G401.6 (cell line): ENCODE data around the gene HLA-A.
"Not testable (repeated sequence)": the region's sequence is repeated elsewhere in the genome, so short reads cannot be mapped to it uniquely, and the experiment has no call there.

Source experiments
- FAIRE-seq: peaks from 2 replicates; lab custom pipeline; 2012; peaks lifted over from hg19 to GRCh38; lab: Jason Lieb, UNC

Gene HLA-A

GRCh38 chr6:29963697-29964096, 21.4 kb downstream of the HLA-A start:
- FAIRE-seq, result not testable (repeated sequence)

DNA sequence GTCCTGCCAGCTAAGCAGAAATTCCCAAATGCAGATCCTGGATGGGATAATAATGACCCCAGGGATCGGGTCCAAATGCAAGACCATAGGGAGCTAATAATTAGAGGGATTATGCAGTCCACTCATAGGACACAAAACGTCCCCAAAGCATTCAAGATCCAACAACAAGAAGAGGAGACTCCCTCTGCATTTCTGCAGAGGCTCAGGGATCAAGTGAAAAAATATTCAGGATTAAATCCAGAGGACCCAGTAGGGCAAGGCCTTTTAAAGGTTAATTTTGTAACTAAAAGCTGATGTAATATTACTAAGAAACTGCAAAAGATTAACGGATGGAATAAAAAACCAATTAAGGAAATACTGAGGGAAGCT, 22.2 kb downstream of the HLA-A start:
- no peak for FAIRE-seq

DNA sequence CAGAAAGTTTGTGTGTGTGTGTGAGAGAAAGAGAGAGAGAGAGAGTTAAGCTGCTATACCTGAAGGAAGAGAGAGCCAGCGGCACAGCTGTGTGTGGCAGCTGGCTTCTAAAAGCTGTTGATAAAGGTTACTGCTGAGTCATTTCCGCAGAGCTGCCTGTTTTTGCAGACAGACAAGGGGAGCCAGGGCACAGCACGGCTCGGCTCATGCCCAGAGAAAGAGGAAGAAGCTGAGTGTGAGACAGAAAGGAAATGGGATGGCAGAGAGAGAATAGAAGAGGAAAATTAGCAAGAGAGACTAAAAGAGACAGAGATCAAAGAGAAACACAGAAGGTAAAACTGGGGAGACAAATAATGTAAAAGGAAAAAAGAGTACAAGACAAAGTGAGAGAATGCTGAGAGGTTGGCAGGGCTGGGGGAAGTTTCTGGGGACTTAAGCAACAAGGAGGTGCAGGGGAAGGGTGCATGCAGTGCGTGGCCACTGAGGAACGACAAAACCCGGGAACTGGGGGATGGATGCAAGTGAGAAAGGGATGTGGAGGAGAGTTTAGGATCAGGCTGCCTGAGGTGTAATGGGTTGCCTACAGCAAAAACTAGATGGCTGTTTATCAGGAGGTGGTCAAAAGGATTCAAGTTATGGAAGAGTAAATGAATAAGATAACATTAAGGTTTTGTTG, 22.7 kb downstream of the HLA-A start:
- FAIRE-seq, result no peak

DNA sequence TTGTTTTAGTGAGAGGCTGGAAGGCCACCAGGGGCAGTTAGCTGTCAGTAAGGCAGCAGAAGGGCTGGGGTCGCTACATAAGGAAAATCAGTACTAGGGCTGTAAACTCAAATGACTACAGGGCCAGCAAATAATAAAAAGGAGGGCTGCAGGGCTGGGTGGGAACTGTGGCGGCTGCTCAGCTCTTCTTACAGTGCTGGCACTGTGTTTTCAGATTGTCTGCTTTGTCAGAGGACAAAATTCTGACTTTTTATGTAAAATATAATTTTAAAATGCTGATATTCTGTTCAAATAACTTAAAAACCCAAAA, 23.2 kb downstream of the HLA-A start:
- FAIRE-seq, result no peak

- no peak for FAIRE-seq
Observed at GRCh38 chr6:29965873-29966601, 23.7 kb downstream of the HLA-A start.

GRCh38 chr6:29967379-29968010, 25.2 kb downstream of the HLA-A start:
- no peak for FAIRE-seq

GRCh38 chr6:29968130-29968529, 25.8 kb downstream of the HLA-A start:
- no peak for FAIRE-seq

DNA sequence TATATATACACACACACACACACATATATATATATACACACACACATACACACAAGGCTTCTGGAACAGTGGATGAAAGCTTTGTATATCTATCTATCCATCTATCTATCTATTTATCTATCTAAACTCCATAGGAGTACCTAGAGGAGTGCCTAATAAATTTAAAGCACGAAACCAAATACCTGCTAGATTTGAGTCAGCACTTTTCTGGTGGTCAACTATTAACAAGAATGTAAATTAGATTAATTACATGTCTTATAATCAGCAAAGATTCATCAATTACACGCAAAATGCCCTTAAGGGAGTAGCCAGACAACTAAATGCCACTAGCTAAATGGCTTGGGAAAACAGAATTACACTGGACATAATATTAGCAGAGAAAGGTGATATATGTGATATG, 26.6 kb downstream of the HLA-A start:
- FAIRE-seq, result no peak

- no peak for FAIRE-seq
Observed at GRCh38 chr6:29970711-29971110, 28.4 kb downstream of the HLA-A start.

DNA sequence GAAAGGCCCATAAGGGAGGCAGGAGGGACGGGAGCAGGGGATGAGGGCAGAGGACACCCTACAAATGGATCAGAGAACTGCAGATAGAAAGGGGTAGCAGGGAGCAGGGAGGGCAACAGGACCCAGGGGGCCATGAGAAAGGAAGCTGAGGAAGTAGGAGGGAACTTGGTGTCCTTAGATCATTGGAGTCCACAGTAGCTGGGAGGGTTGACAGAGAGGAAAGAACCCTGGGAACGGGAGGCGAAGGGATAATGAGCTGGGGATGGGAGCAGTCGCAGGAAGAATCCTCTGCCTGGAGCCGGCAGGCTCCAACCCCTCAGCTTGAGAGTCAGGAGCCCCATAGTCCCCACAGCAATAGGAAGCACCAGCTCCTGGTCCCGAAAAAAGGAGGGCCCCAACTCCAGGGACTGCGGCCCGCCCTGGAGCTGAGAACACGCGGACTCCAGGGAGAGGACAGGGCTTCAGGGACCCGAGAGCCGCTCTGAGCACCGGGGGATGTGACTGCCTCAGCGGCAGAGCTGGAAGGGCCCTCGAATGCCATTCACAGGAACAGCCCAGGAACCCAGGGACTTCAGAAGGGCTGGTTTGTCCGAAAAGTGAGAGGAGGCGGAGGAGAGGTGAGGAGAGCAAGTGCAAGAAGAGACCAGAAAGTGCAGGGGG, 32.7 kb downstream of the HLA-A start:
- FAIRE-seq, result no peak

DNA sequence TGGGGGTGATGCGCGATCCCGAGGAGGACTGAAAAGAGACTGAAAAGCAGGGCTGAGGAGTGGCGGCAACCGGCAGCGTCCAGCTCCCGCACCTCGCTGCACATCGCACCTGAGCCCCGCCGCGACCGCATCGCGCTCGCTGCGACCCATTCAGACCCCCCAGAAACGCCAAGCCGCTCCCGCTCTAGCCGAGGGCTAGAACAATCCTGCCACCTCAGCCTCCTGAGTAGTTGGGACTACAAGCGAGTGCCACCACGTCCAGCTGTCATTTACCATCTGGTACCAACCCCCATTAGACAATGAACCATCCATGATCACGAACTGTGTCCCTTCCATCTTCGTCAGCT, 33.2 kb downstream of the HLA-A start:
- no peak for FAIRE-seq

GRCh38 chr6:29976253-29976587, 33.9 kb downstream of the HLA-A start:
- no peak for FAIRE-seq

DNA sequence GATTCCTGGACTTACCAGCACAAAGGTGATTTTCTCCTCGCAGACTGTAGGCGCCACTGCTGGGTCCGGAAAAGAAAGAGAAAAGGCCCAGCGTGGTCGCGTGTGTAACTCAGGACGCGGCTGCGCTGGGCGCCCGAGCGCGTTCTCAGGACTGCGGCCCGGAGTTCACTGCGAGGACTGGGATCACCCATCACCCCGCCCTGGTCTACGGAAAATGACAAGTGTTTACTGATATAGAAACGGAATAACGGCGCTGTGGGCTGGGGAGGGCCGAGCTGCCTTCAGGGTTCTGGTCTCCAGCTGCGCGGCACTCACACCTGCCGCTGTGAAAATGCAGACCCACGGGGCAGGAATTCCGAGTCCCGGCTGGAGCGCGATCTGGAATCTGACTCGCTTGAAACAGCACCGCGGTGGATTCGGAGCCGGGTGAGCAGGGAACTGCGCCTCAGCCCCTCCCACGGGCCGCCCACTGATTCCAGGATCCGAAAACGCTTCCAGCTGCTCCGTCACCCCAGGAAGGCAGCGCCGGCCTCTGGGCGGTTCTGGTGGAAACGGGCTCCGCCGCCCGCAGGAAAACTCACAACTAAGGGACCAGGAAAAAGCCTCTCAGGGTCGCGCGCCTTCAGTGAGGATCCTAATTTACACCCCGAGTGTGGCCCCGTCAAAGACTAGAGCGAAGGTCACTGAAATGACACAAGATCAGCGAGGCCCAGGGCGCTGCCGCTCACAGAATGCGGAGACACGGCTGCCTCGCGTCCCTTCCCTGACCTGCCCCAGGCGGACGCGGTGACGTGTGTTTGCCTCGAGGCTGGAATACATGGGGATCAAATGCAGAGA, 34.5 kb downstream of the HLA-A start:
- FAIRE-seq, result no peak

GRCh38 chr6:29977425-29977727, 35.0 kb downstream of the HLA-A start:
- FAIRE-seq, result no peak

GRCh38 chr6:29980013-29980412, 37.7 kb downstream of the HLA-A start:
- FAIRE-seq, result not testable (repeated sequence)

DNA sequence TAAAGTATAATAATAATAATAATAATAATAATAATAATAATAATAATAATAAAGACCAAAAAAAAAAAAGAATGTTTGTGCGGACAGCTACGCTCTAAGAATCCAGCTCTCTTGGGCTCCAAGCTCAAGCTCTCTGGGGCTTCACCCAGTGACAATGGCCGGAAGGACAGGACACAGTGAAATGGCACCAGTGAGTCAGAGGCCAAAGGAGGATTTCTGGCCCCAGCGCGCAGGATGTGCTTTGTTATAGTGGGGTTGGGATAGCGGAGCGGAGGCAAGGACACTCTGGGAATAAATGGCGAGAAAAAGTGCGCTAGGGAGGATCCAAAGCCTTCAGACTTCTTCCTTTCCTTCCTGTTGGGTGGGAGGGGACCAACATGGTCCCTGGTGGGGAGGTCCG, 38.2 kb downstream of the HLA-A start:
- no peak for FAIRE-seq

- FAIRE-seq, result no peak
Observed at GRCh38 chr6:29981211-29981812, 39.0 kb downstream of the HLA-A start.

- FAIRE-seq, result no peak
Observed at GRCh38 chr6:29982097-29982496, 39.8 kb downstream of the HLA-A start.

- FAIRE-seq, result no peak
Observed at GRCh38 chr6:29984232-29984631, 41.9 kb downstream of the HLA-A start.

DNA sequence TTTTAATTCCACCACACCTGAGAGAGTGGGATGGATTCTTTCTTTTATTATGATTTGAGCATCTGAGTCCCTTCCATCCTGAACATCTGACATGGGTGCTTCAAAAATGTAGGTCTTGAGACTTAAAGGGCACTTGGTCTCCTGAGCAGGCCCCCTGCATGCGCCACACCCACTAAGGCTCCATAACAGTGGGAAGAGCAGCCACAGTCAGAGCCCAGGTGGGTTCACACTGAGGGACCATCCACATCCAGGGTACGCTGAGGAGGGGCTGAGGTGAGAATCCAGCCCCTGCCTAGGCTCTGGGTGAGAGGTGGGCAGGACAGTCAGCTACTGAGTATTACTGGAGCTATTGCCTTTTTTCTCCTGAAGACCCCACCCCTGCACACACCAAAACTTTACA, 42.7 kb downstream of the HLA-A start:
- FAIRE-seq, result no peak

DNA sequence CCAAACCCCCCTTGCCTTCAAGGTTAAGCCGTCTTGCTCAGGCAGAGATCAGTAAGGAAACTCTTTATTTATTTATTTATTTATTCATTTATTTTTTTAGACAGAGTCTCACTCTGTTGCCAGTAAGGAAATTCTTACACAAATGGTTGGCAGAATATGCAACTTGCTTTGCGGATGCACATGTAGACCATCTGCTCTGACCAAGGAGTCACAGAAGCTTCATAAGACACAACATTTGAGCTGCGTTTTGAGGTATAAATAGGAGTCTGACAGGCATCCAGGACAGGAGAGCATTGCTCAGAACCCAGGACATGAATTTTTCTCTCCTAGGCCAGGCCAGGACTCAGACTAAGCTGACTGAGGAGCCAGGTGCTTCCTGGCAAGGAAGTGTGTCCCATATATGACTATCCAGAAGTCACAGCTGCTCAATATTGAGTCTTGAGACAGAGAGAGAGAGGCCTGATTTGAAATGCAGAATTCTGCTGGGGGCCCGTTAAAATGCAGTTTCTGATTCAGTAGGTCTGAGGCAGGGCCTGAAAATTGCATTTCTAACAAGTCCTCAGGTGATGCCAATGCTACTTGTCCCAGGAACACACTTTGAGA, 43.9 kb downstream of the HLA-A start:
- no peak for FAIRE-seq

- FAIRE-seq, result no peak
Observed at GRCh38 chr6:29989211-29989610, 46.9 kb downstream of the HLA-A start.
